Right lobe of liver (tissue), 4 donors: ENCODE measurements around the gene RNPS1.

ENCODE experiments used
- CTCF ChIP-seq, 4 donors: fragments of 200-600 bp in 3 of 4; fragments of 450-650 bp in 1 of 4; IDR thresholded peaks; one replicate each; pipeline versions ENCODE4 v1.5.1 to v1.8.0; 2016 to 2022; ENCODE audit warnings: antibody characterized with exemption in 4 of 4, mild to moderate bottlenecking in 2 of 4
- POLR2A ChIP-seq: fragments of 450-650 bp; IDR thresholded peaks from one replicate; pipeline ENCODE4 v1.6.1; 2017; ENCODE audit warnings: antibody characterized with exemption, mild to moderate bottlenecking
- donor health status: DM: no; HTN: no; CAD: no.
- donor health status: DM: no; HTN: no; CAD: no.
- donor health status: DM: no; HTN: yes; CAD: no.

DNA sequence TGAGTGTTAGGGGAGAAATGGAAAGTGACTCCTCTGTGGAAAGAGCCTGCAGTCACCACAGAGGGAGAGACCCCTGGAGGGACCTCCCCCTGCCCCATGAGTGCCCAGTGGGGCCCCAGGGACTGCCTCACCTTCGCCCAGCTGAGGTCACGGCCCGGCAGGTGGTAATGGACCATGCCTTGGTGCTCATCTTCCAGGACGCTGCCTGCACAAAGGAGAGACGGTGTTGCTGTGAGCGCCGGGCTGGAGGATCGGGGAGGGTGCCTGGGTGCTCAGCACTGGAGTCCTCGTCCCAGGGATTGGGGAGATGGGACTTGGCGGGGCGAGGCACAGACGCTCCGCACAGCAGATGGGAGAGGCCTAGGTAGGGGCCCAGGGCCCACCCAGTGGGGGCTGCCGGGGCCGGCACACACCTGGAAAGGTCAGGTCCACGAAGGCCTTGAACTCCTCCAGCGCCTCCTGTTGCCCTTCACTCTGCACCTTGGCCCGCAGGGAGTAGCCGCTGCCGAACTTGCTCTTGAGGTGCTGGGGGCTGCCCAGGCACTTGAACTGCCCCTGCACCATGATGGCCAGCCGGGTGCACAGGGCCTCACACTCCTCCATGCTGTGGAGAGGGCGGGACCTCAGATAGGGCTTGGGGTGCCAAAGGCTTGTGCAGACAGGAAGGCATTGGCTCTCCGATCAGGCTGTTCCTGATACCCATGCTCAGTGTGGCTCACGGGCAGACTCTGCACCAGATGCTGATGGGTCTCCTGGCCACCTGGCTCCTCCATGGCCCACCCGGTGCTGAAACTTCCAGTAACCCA is 9.7 kb upstream of the RNPS1 start:
- no peak for TF ChIP-seq CTCF (IDR thresholded peaks at IDR 0.05)
- no peak for TF ChIP-seq POLR2A
